Right lobe of liver (tissue), 4 donors: ENCODE data around the gene TSPAN31.

ENCODE experiments used
- CTCF ChIP-seq, 4 donors: fragments of 200-600 bp in 3 of 4; fragments of 450-650 bp in 1 of 4; IDR thresholded peaks; one replicate each; pipeline versions ENCODE4 v1.5.1 to v1.8.0; 2016 to 2022; ENCODE audit warnings: antibody characterized with exemption in 4 of 4, mild to moderate bottlenecking in 2 of 4
- POLR2A ChIP-seq: fragments of 450-650 bp; IDR thresholded peaks from one replicate; pipeline ENCODE4 v1.6.1; 2017; ENCODE audit warnings: antibody characterized with exemption, mild to moderate bottlenecking
- donor health status: DM: no; HTN: no; CAD: no.
- donor health status: DM: no; HTN: no; CAD: no.
- donor health status: DM: no; HTN: yes; CAD: no.

- TF ChIP-seq CTCF (IDR thresholded peaks at IDR 0.05) (no peak), POLR2A (no peak)
Observed at GRCh38 chr12:57708296-57708695, 36.5 kb upstream of the TSPAN31 start.
